Activated CD8-positive, alpha-beta T cell treated with anti-CD3 and anti-CD28 coated beads, Interleukin-2, amount 10 ng/mL, durations not matched to agents 7 days and 5 days (primary cell): Measurements from ENCODE around the gene DLG2. TPM values are rescaled to one million over a fixed set of nuclear protein-coding genes. Genes with fewer than 3 reads are reported as not detected.
"Not testable (repeated sequence)": the region's sequence is repeated elsewhere in the genome, so short reads cannot be mapped to it uniquely, and the experiment has no call there.

Experiments used
- ATAC-seq: fragments of 150-1000 bp; cut with Tn5 transposase; one replicate; pipeline ENCODE4 v1.10.0; 2021; ENCODE audit warnings: moderate library complexity
- CTCF ChIA-PET: fragments of 350-600 bp; sonication (Branson Sonifier 250); formaldehyde crosslinking; loops from one replicate; lab custom pipeline; 2021; ENCODE audit warnings: antibody characterized with exemption; lab: Charles Lee
- POLR2A ChIA-PET: fragments of 350-600 bp; sonication (Branson Sonifier 250); formaldehyde crosslinking; loops from one replicate; lab custom pipeline; 2021; ENCODE audit warnings: antibody characterized with exemption; lab: Charles Lee
- DNase-seq: peaks from one replicate; pipeline ENCODE4 v3.0.0-alpha.2; 2020
- H3K27ac Mint-ChIP-seq: one replicate; pipeline ENCODE4 v1.8.0; 2021; ENCODE audit warnings: mild to moderate bottlenecking, mixed read lengths
- H3K27me3 Mint-ChIP-seq: one replicate; pipeline ENCODE4 v1.8.0; 2021; ENCODE audit warnings: low read depth, mixed read lengths
- H3K36me3 Mint-ChIP-seq: one replicate; pipeline ENCODE4 v1.8.0; 2021; ENCODE audit warnings: low read depth, mixed read lengths
- H3K4me1 Mint-ChIP-seq: one replicate; pipeline ENCODE4 v1.8.0; 2021; ENCODE audit warnings: low read depth, mixed read lengths
- H3K4me3 Mint-ChIP-seq: one replicate; pipeline ENCODE4 v1.8.0; 2021; ENCODE audit warnings: mild to moderate bottlenecking, mixed read lengths
- H3K9me3 Mint-ChIP-seq: one replicate; pipeline ENCODE4 v1.8.0; 2022; ENCODE audit warnings: mixed read lengths; ENCODE audit not compliant: insufficient read depth
- total RNA-seq, 2 experiments: library from RNA; stranded (reverse); gene quantifications; one replicate each; pipeline ENCODE4 v1.2.3, GENCODE V29; 2021

DLG2 gene
- 1 to 10 TPM; 1.3 to 1.6 TPM for total RNA-seq

GRCh38 chr11:85627332-85627997, at the start of gene DLG2:
Gene DLG2 (minus strand): TSS chr11:85627344.
- ChIA-PET CTCF (interaction anchor here (0.9 to 5.1 kb wide), 4 partner anchors 20 to 199 kb away, joined by 3 to 31 read pairs (median 4); partner anchors contain the start of gene TMEM126A), POLR2A (interaction anchor here (0.6 to 3.9 kb wide), 8 partner anchors 10 to 556 kb away, joined by 3 to 34 read pairs (median 6); partner anchors contain the start of genes CCDC83, CREBZF and TMEM126A)
- peak; percentile 1 for ATAC-seq
- Mint-ChIP-seq H3K4me1 (peaks cover 40% of the 10 kb centered on the region), H3K27ac (peak within 1 kb of the TSS; percentile 91), H3K27me3 (peaks cover 4% of the 10 kb centered on the region), H3K9me3 (no peaks in the 10 kb centered on the region), H3K4me3 (peak within 1 kb of the TSS; percentile 99), H3K36me3 (peaks cover 15% of the 10 kb centered on the region)
- DNase-seq, result peak; percentile 25

- DNase-seq (no peak), ATAC-seq (peak; percentile 44)
- peaks cover 16% of the 10 kb centered on the region for H3K27me3 Mint-ChIP-seq
- H3K27ac Mint-ChIP-seq, result no peak overlapping the region
- POLR2A ChIA-PET, result no interaction called here
- H3K4me3 Mint-ChIP-seq, result no peak overlapping the region
- H3K9me3 Mint-ChIP-seq, result no peaks in the 10 kb centered on the region
- CTCF ChIA-PET, result no interaction called here
- H3K4me1 Mint-ChIP-seq, result peaks cover 11% of the 10 kb centered on the region
- H3K36me3 Mint-ChIP-seq, result peaks cover 4% of the 10 kb centered on the region
These were observed 46.2 kb upstream of the DLG2 start for GRCh38 chr11:85673393-85673792.

GRCh38 chr11:85672105-85672902, 45.2 kb upstream of the DLG2 start:
- ATAC-seq (no peak), DNase-seq (no peak)
- H3K36me3 Mint-ChIP-seq, result peaks cover 4% of the 10 kb centered on the region
- H3K4me3 Mint-ChIP-seq, result no peak overlapping the region
- peaks cover 11% of the 10 kb centered on the region for H3K4me1 Mint-ChIP-seq
- CTCF ChIA-PET, result no interaction called here
- peaks cover 10% of the 10 kb centered on the region for H3K27me3 Mint-ChIP-seq
- no peak overlapping the region for H3K27ac Mint-ChIP-seq
- no peaks in the 10 kb centered on the region for H3K9me3 Mint-ChIP-seq
- POLR2A ChIA-PET, result no interaction called here

- H3K4me3 Mint-ChIP-seq, H3K27ac Mint-ChIP-seq, ATAC-seq, CTCF ChIA-PET, H3K9me3 Mint-ChIP-seq, H3K36me3 Mint-ChIP-seq, DNase-seq, H3K27me3 Mint-ChIP-seq: not testable (repeated sequence)
- peaks cover 13% of the 10 kb centered on the region for H3K4me1 Mint-ChIP-seq
- POLR2A ChIA-PET, result interaction anchor here (1.2 kb wide), 1 partner anchor 23 kb away, joined by 3 read pairs; the partner anchor contains the start of gene TMEM126A
These were observed 44.0 kb upstream of the DLG2 start for GRCh38 chr11:85670949-85671663.

GRCh38 chr11:85668157-85668556, 41.0 kb upstream of the DLG2 start:
- Mint-ChIP-seq H3K36me3 (peaks cover 13% of the 10 kb centered on the region), H3K27me3 (no peaks in the 10 kb centered on the region), H3K27ac (no peak overlapping the region), H3K9me3 (no peaks in the 10 kb centered on the region), H3K4me3 (no peak overlapping the region), H3K4me1 (peaks cover 15% of the 10 kb centered on the region)
- DNase-seq (no peak), ATAC-seq (no peak)
- POLR2A ChIA-PET, result no interaction called here
- CTCF ChIA-PET, result interaction anchor here (0.7 to 0.8 kb wide), 2 partner anchors 10 to 31 kb away, joined by 3 read pairs; no protein-coding TSS in a partner anchor

GRCh38 chr11:85666687-85667086, 39.5 kb upstream of the DLG2 start:
- H3K4me1 Mint-ChIP-seq, result peaks cover 14% of the 10 kb centered on the region
- ChIA-PET CTCF (interaction anchor here (1.0 kb wide), 1 partner anchor 31 kb away, joined by 3 read pairs; no protein-coding TSS in a partner anchor), POLR2A (interaction anchor here (1.0 kb wide), 1 partner anchor 19 kb away, joined by 7 read pairs; the partner anchor contains the start of gene TMEM126A)
- H3K36me3 Mint-ChIP-seq, result peaks cover 24% of the 10 kb centered on the region
- no peaks in the 10 kb centered on the region for H3K9me3 Mint-ChIP-seq
- H3K27ac Mint-ChIP-seq, result no peak overlapping the region
- DNase-seq, result no peak
- ATAC-seq, result no peak
- H3K4me3 Mint-ChIP-seq, result no peak overlapping the region
- H3K27me3 Mint-ChIP-seq, result no peaks in the 10 kb centered on the region

- peaks cover 32% of the 10 kb centered on the region for H3K36me3 Mint-ChIP-seq
- H3K9me3 Mint-ChIP-seq, result no peaks in the 10 kb centered on the region
- ATAC-seq, result no peak
- H3K27me3 Mint-ChIP-seq, result no peaks in the 10 kb centered on the region
- peak overlapping the region; percentile 38 for H3K4me3 Mint-ChIP-seq
- peaks cover 23% of the 10 kb centered on the region for H3K4me1 Mint-ChIP-seq
- H3K27ac Mint-ChIP-seq, result peak overlapping the region; percentile 96
- DNase-seq, result no peak
- CTCF ChIA-PET, result interaction anchor here (1.0 kb wide), 1 partner anchor 32 kb away, joined by 3 read pairs; no protein-coding TSS in a partner anchor
- POLR2A ChIA-PET, result interaction anchor here (1.0 kb wide), 1 partner anchor 18 kb away, joined by 7 read pairs; the partner anchor contains the start of gene TMEM126A
These were observed 38.6 kb upstream of the DLG2 start for GRCh38 chr11:85665733-85666132.

- peak; percentile 67 for ATAC-seq
- Mint-ChIP-seq H3K27me3 (no peaks in the 10 kb centered on the region), H3K9me3 (no peaks in the 10 kb centered on the region), H3K4me1 (peaks cover 31% of the 10 kb centered on the region), H3K27ac (peak within 1 kb of the TSS; percentile 96), H3K36me3 (peaks cover 41% of the 10 kb centered on the region), H3K4me3 (peak within 1 kb of the TSS; percentile 98)
- CTCF ChIA-PET, result interaction anchor here (2.5 to 2.6 kb wide), 2 partner anchors 17 to 190 kb away, joined by 6 to 20 read pairs; partner anchors contain the start of genes CCDC83 and TMEM126A
- POLR2A ChIA-PET, result interaction anchor here (0.6 to 2.9 kb wide), 19 partner anchors 9 to 1148 kb away, joined by 3 to 41 read pairs (median 5); partner anchors contain the start of genes CCDC83, CCDC89, DLG2 and TMEM126A
- peak; percentile 94 for DNase-seq
These were observed 37.7 kb upstream of the DLG2 start, which contains the start of gene CREBZF for GRCh38 chr11:85664615-85665481. Gene CREBZF (minus strand): TSS chr11:85665129. CDS start chr11:85664875, 254 bp downstream.

GRCh38 chr11:85663753-85664614, 36.8 kb upstream of the DLG2 start:
- Mint-ChIP-seq H3K9me3 (no peaks in the 10 kb centered on the region), H3K27me3 (no peaks in the 10 kb centered on the region), H3K4me1 (peaks cover 38% of the 10 kb centered on the region), H3K27ac (peak overlapping the region; percentile 96), H3K36me3 (peaks cover 48% of the 10 kb centered on the region), H3K4me3 (peak overlapping the region; percentile 98)
- ChIA-PET CTCF (interaction anchor here (1.4 to 2.6 kb wide), 4 partner anchors 14 to 191 kb away, joined by 4 to 20 read pairs (median 7); partner anchors contain the start of genes CCDC83 and TMEM126A), POLR2A (interaction anchor here (0.9 to 2.9 kb wide), 19 partner anchors 10 to 163 kb away, joined by 3 to 41 read pairs (median 4); partner anchors contain the start of genes DLG2, SYTL2, TMEM126A and TMEM126B)
- ATAC-seq (peak; percentile 85), DNase-seq (peak; percentile 93)
